Measurements from ENCODE around the gene ZBTB25.

The ZBTB25 gene

GRCh38 chr14:64516969-64517368, 13.3 kb upstream of the ZBTB25 start:
- no peak for DNase-seq (ENCODE audit: low spot score)

- no peak for DNase-seq (ENCODE audit: low spot score)
Observed at GRCh38 chr14:64515053-64515452, 11.4 kb upstream of the ZBTB25 start.

- DNase-seq (ENCODE audit: low spot score), result no peak
Observed at GRCh38 chr14:64513271-64513670, 9.6 kb upstream of the ZBTB25 start.

- DNase-seq (ENCODE audit: low spot score), result peak; percentile 69
Observed at GRCh38 chr14:64510825-64511671, 7.4 kb upstream of the ZBTB25 start.

- no peak for DNase-seq (ENCODE audit: low spot score)
Observed at GRCh38 chr14:64509036-64509435, 5.4 kb upstream of the ZBTB25 start.

- DNase-seq (ENCODE audit: low spot score), result peak; percentile 81
Observed at GRCh38 chr14:64508215-64508776, 4.7 kb upstream of the ZBTB25 start.

- DNase-seq (ENCODE audit: low spot score), result peak; percentile 49
Observed at GRCh38 chr14:64507376-64508156, 3.9 kb upstream of the ZBTB25 start.

GRCh38 chr14:64506721-64507120, 3.1 kb upstream of the ZBTB25 start:
- DNase-seq (ENCODE audit: low spot score), result no peak

GRCh38 chr14:64504897-64505794, 1.5 kb upstream of the ZBTB25 start:
- peak; percentile 89 for DNase-seq (ENCODE audit: low spot score)

- DNase-seq (ENCODE audit: low spot score), result peak; percentile 86
Observed at GRCh38 chr14:64504310-64504896, 765 bp upstream of the ZBTB25 start, which contains the start of gene ZBTB1. TSS of gene ZBTB1 (plus strand) at chr14:64504770. CDS start at chr14:64521505, 16,735 bp downstream.

GRCh38 chr14:64502887-64503433, 678 bp downstream of the ZBTB25 start:
- DNase-seq (ENCODE audit: low spot score), result no peak

GRCh38 chr14:64502456-64502855, 1.2 kb downstream of the ZBTB25 start:
- no peak for DNase-seq (ENCODE audit: low spot score)

GRCh38 chr14:64501411-64502171, 2.0 kb downstream of the ZBTB25 start:
- no peak for DNase-seq (ENCODE audit: low spot score)

GRCh38 chr14:64500088-64500487, 3.5 kb downstream of the ZBTB25 start:
- no peak for DNase-seq (ENCODE audit: low spot score)

- no peak for DNase-seq (ENCODE audit: low spot score)
Observed at GRCh38 chr14:64496764-64497163, 6.9 kb downstream of the ZBTB25 start.

GRCh38 chr14:64495252-64495651, 8.4 kb downstream of the ZBTB25 start:
- DNase-seq (ENCODE audit: low spot score), result no peak

- DNase-seq (ENCODE audit: low spot score), result no peak
Observed at GRCh38 chr14:64493455-64493854, 10.2 kb downstream of the ZBTB25 start.

- DNase-seq (ENCODE audit: low spot score), result no peak
Observed at GRCh38 chr14:64491637-64492036, 12.0 kb downstream of the ZBTB25 start.

GRCh38 chr14:64488590-64489099, 15.0 kb downstream of the ZBTB25 start:
- DNase-seq (ENCODE audit: low spot score), result no peak

- no peak for DNase-seq (ENCODE audit: low spot score)
Observed at GRCh38 chr14:64478634-64479250, 24.9 kb downstream of the ZBTB25 start.

All from activated CD4-positive, alpha-beta T cell treated with anti-CD3 and anti-CD28 coated beads, Interleukin-2, Interleukin-4, amounts not matched to agents 100 ng/mL and 50 ng/mL, durations not matched to agents 16 hours and 8 hours (primary cell).